ENCODE data around the gene GGA1.
A peak's percentile ranks its signal among the peaks of the same experiment; 100 is the strongest.

Gene GGA1

DNA sequence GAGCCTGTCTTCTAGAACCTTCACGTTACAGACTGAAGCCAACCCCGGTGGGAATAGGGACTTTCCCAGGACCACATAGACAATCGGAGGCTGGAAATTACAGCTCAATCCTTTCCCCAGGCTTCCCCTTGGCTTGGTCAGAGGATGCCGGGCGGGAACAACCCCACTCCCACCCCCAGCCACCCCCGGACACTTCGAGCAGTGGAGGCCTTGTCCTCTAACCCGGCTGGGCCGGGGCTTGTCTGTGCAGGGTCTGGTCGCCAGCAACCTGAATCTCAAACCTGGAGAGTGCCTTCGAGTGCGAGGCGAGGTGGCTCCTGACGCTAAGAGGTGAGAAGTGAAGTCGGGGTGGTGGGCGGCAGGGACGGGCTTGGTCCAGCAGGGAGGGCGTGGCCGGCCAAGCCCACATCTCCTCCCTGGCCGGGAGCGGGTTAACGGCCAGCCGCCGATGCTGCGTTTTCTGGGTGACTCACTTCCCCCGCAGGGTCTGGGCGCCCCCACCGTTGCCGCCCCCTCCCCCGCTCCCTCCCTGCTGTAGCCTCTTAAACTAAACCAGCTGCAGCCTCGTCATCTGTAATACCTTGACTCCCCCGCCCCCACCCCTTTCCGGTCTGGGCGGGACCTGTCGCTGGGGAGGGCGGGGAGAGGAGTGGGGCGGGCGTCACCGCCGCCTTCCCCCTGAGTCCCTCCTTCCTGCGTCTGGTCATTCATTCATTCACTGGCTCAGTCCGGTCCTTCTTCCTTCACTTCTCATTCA lies 68.3 kb downstream of the GGA1 start:
- DNase-seq: peak; percentile 94

DNA sequence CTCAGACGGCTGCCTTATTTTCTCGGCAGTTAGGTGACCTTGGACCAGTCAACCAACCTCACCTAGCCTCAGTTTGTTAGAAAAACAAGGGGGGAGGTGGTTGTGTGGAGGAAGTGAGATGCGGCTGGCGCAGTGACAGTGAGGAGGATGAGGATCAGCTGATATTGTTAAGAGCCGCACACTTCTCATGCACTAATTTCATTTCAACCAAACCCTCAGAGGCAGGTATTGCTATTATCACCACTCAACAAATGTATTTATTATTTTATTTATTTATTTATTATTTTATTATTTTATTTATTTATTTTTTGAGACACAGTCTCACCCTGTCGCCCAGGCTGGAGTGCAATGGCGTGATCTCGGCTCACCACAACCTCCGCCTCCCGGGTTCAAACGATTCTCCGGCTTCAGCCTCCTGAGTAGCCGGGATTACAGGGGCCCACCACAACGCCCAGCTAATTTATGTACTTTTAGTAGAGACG lies 68.9 kb downstream of the GGA1 start:
- no peak for DNase-seq

DNA sequence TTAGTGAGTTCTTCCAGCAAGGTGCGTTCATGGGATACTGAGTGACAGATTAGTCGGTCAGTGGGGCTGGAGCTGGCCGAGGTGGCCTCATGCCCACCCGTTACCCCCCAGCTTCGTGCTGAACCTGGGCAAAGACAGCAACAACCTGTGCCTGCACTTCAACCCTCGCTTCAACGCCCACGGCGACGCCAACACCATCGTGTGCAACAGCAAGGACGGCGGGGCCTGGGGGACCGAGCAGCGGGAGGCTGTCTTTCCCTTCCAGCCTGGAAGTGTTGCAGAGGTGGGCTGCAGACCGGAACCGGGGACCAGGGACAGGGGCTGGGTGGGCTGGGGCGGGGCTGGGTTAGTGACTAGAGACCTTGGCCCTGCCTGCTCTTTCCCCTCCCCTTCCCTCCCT lies 69.7 kb downstream of the GGA1 start:
- no peak for DNase-seq

DNA sequence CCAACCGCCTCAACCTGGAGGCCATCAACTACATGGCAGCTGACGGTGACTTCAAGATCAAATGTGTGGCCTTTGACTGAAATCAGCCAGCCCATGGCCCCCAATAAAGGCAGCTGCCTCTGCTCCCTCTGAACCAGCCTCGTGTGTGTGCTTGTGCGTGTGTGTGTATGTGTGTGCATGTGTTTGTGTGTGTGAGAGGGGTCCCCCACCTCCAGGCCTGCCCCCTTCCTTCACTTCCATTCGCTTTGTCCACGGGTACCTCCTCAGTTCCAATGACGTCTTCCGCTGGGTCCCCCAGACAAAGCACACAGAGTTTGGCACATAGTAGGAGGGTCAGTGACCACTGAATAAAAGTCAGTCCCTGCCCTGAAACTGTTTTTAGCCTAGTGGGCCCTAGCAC lies 71.0 kb downstream of the GGA1 start:
- no peak for DNase-seq

DNA sequence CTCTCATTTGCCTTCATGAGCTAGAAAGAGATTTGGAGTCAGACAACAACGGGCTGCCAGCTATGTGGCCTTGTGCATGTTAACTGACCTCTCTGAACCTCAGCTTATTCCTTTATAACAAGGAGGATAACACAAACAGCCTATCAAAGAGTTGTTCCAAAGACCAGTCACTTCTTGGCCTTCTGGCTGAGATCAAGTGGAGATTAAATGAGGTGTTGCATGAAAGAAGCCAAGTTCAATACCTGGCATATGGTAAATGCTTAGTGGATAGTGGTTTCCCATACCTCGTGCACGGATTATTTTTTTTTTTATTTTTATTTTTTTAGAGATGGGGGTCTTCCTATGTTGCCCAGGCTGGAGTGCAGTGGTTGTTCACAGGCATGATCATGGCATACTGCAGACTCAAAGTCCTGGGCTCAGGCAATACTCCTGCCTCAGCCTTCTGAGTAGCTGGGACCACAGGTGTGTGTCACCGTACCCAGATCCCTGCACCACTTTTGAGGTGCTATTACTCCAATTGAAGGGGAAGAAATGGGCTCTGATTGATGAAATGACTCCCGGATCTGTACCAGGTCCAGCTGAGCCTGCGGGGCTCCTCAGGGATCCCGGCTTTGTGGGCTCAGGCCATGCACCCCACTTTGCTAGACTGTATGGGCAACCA lies 71.7 kb downstream of the GGA1 start:
- DNase-seq: no peak

DNA sequence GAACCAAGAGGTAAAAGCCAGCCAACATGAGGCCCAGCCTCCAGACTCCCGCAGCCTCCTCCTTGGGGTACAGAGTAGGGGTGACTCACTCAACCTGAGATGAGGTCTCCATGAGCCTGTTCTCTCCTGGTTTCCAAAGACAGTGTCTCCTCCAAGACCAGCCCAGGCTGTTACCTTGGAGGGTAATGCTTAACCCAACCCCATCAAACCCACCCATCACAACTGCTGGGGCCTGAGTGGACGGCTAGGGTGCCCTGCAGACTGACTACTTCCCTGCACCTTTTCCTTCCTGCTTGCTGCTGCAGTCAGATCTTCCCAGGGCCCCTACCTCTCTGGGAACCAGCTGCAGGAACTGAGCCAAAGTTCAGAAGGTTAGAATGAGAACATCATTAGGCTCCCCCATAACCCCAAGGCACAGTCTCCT lies 72.4 kb downstream of the GGA1 start:
- DNase-seq: no peak

DNA sequence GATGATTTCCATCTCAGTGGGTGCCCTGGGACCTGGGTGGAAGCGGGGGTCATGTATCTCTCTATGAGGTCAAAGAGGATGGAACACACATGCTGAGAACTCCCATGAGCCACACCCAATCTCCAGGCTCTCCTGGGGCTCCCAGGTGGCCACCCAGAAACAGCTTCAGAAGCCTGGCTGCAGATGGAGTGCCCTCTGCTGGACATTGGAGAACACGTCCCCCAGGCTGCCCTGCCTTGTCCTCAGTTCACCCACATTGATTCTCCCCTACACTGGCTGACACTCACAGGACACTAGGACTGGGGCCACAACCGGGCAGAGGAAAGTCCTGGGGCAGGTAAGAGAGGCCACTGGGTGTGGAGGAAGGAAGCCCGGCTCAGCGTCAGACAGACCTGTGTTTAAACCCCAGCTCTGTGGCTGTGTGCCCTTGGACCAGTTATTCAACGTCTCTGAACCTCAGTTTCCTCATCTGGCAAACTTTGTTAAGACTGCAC lies 73.0 kb downstream of the GGA1 start:
- DNase-seq: peak; percentile 53

All from activated effector memory CD4-positive, alpha-beta T cell treated with Interleukin-2 at 50 U/mL for 16 hours (primary cell).